GM12801 (cell line): ENCODE results near the gene TNPO1.

Experiments used
- TF ChIP-seq, protein P1 (sequence below): IDR thresholded peaks from one replicate; pipeline ENCODE4 v1.5.1; 2011; ENCODE audit warnings: control low read depth; ENCODE audit not compliant: insufficient read length; ENCODE audit errors: extremely low read depth

TNPO1 gene

DNA sequence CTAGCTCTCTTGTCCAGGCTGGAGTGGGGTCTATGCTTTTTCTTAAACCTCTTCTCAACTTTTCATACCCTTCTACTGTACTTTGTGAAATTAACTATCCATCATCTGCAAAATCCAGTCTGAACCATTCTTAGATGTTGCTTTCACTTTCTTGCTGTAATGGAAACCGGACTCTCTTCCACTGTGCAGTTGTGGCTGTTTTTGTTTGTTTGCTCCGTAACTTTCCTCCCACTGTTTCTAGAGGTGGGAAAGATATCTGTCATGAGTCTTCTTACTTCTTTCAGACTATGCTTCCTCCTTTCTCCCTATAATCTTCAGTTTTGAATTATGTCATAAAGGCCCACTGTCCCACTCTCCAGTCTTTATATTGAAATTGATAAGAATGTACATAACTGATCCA lies 6.5 kb downstream of the TNPO1 start:
- TF ChIP-seq, protein P1, sequence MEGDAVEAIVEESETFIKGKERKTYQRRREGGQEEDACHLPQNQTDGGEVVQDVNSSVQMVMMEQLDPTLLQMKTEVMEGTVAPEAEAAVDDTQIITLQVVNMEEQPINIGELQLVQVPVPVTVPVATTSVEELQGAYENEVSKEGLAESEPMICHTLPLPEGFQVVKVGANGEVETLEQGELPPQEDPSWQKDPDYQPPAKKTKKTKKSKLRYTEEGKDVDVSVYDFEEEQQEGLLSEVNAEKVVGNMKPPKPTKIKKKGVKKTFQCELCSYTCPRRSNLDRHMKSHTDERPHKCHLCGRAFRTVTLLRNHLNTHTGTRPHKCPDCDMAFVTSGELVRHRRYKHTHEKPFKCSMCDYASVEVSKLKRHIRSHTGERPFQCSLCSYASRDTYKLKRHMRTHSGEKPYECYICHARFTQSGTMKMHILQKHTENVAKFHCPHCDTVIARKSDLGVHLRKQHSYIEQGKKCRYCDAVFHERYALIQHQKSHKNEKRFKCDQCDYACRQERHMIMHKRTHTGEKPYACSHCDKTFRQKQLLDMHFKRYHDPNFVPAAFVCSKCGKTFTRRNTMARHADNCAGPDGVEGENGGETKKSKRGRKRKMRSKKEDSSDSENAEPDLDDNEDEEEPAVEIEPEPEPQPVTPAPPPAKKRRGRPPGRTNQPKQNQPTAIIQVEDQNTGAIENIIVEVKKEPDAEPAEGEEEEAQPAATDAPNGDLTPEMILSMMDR: no peak

DNA sequence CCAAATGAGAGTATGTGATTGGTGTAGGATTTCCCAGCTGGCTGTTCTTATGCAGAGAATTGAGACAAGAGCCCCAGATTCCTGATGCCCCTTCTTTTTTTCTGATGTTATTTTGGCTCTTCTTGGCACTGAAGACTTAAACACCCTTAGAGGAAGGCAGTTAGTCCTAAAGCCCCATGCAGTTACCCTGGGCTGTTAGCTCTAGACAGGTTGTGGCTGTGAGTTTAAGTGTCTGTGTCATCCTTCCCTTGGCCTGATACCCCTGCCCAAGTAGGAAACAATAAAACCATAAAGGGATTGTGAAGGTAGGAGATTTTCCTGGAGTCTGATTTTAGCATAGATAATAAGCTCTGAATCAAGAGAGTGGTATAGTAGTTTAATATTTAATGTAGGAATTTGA lies 13.2 kb downstream of the TNPO1 start:
- TF ChIP-seq, protein P1: no peak

DNA sequence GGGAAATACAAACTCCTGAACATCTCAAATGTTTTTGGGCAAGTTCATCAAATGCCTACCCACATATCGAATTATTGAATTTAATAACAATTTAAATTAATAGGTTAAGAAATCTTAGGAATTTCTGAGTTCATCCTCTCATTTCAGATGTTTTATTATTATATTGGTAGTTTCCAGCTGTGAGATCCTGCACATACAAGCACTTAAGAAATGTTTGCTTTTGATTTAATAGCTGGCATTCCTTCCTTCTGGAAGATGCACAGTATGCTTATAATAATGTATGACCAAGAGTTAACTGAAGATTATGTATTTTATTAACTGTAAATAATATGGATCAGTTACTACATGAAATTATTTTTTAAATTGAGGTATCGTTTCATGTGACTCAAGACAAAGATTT lies 13.9 kb downstream of the TNPO1 start:
- TF ChIP-seq, protein P1: no peak

DNA sequence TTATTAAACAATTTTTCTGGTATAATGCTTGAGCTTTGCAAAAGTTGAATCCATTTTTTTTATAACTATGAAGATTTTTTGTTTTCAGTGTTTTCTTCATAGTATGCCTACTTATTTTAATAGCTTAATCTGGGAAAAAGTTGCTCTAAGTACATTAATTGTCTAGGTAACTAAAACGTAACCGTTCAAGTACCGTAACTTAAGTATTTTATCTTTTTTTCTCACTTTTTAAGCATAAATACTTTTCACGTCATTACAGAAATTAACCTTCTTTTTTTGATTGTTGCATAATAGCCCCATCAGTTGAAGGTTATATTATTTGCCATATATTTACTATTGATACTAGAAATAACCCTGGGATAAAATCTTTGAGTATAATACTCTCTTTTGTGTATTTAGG lies 15.2 kb downstream of the TNPO1 start:
- TF ChIP-seq, protein P1: no peak

DNA sequence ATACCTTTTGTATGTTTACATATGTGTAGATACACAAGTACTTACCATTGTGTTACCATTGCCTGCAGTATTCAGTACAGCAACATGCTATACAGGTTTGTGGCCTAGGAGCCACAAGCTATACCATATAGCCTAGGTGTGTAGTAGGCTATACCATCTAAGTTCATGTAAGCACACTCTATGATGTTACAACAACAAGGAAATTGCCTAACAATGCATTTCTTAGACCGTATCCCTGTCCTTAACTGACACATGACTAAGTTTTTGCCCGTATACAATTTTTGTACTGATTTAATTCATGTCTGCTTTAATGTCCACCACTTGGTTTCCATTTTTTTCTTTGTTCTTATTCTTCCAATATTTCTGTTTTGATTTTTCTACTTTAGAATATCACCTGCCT lies 18.5 kb downstream of the TNPO1 start:
- TF ChIP-seq, protein P1: no peak

DNA sequence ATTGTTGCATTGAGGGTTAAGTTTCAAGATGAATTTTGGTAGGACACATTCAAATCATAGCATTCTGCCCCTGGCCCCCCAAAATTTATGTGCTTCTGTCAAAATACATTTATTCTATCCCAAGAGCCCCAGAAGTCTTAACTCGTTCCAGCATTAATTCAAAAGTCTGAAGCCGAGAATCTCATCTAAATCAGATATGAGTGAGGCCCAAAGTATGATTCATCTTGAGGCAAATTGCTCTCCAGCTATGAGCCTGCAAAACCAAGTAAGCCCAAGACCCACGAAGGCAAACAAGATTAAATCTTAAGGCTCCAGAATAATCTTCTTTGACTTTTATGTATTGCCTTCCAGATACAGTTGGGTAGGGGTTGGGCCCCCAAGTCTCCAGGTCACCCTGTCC lies 19.2 kb downstream of the TNPO1 start:
- TF ChIP-seq, protein P1: no peak

DNA sequence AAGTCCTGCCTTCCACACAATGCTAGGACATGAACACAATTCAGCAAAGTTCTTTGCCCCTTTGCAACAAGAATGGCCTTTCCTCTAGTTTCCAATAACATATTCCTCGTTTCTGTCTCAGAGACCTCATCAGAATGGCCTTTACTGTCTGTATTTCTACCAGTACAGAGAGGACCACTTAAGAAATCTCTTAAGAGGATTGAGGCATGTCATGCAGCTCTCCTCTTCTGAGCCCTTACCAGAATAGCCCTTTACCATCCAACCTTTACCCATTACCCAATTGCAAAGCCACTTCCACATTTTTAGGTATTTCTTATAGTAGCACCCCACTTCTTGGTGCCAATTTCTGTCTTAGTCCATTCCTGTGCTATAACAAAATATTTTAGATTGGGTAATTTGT lies 20.3 kb downstream of the TNPO1 start:
- TF ChIP-seq, protein P1: no peak

DNA sequence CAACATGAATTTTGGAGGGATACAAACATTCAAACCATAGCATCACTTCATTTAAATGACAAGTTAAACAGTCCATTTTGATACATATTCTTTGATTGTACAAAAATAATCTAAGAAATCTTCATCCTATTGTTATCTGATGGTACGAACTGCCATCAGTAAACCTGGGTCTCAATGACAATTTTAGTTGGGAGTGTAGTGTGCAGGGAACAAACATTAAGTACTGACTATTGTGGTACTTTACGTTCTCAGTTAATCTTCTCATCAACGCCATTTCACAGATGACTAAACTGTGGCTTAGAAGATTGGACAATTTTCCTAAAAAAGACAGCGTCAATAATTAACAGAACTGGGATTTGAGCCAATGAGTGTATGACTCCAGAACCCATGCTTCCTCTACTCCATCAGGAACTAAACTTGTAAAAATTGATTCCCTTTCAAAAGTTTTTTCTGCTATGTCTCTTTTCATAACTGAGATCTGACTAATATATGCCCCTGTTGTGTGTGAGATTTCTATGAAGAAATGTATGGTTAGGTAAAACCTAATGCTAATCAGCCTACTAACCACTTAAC lies 21.1 kb downstream of the TNPO1 start:
- TF ChIP-seq, protein P1: no peak
